ENCODE measurements around the gene NIT2.
"Not testable (repeated sequence)": the region's sequence is repeated elsewhere in the genome, so short reads cannot be mapped to it uniquely, and the experiment has no call there.

NIT2 gene

GRCh38 chr3:100339786-100340185 lies 5.2 kb downstream of the NIT2 start:
- no peak for DNase-seq

DNA sequence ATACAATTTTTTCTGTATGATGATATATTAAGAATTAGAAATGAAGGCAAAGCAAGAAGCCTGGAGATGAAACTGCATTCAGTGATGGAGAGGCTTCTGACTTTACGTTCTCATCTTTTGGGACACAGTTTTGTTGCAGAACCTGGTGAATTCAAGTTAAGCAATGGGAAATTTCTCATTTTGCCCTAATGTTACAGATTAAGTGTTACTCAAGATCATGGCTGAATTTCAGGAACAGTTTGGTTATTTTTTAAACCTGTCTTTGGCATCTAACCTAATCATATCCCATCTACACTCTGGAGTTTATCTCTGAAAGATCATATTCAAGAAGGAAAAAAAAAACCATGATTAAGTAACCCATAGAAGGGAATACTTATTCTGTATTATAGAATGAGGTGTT lies 6.0 kb downstream of the NIT2 start:
- DNase-seq, result no peak

- no peak for DNase-seq
These were observed 14.2 kb downstream of the NIT2 start for GRCh38 chr3:100348727-100349126.

DNA sequence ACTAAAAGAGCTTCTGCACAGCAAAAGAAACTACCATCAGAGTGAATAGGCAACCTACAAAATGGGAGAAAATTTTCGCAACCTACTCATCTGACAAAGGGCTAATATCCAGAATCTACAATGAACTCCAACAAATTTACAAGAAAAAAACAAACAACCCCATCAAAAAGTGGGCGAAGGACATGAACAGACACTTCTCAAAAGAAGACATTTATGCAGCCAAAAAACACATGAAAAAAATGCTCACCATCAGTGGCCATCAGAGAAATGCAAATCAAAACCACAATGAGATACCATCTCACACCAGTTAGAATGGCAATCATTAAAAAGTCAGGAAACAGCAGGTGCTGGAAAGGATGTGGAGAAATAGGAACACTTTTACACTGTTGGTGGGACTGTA lies 17.2 kb downstream of the NIT2 start:
- DNase-seq, result not testable (repeated sequence)

DNA sequence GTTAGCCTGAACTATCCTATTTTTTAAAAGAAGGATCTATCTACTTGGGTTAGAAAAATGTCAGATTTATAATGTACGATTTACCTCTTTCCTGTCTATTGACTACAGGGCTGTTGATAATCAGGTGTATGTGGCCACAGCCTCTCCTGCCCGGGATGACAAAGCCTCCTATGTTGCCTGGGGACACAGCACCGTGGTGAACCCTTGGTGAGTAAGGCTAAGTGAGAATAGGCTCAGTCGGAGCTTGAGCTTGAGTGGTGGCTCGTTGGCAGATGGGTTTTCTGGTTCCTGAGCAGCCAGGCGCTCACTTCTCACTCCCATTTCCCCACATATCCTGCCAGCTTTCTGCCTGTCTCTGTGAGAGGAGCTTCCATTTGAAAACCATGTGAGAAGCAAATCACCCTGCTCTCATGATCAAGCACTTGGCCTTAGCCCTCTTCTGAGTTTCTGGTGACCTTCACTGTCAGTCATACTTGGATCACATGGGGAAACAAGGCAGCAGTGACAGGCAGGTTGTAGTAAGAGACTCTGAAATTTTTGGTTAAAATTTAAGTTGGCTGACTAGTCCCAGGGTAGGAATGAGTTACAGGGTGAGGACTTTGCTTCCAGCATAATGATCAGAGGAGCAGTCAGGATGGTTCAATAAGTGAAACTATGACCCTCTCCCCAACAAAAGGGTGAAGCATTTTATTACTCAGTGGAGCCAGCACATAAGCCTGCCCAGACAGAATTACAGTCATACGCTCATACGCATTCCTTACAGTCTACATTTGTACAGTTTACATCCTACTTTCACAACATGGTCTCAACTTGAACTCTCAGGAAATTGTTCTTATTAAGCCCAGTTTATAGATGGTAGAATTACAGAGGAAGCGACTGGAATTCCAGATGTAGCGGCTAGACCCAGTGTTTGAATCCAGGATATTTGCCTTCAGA lies 18.0 kb downstream of the NIT2 start:
- DNase-seq, result no peak

DNA sequence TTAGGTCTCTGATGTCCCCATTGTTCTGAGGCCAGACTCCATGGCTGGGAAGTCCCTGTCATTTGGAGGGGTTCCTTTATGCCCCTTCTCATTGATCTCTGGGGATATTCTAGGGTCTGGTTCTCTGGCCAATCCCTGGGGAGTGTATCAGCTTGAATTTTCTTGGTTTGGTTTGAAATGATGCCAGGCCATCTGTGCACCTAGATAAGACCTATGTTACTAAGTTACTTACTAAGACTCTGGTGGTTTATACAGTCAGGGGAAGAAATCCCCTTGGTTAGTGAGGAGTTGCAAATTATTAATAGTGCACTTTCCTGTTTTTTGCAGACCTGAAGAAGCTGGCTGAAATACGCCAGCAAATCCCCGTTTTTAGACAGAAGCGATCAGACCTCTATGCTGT lies 20.3 kb downstream of the NIT2 start:
- DNase-seq, result no peak

DNA sequence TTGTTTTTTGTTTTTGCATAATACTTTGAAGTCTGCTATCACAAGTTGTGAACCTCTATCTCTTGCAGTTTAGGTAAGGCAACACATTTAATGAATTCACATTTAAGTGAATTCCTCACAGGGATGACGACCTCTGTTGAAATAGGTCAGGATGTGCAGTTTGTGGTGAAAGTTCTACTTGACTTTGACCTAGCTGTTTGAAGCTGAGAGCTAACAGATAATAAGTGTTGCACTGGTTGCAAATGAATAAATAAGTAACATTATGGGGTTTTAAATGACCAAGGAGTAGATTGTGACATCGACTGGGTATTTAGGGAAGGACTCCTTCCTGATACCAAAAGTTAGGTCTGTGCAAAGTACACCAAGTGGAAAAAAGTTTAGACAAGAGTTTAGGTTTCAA lies 23.9 kb downstream of the NIT2 start:
- DNase-seq, result no peak

- no peak for DNase-seq
These were observed 24.5 kb downstream of the NIT2 start for GRCh38 chr3:100359035-100359434.

DNA sequence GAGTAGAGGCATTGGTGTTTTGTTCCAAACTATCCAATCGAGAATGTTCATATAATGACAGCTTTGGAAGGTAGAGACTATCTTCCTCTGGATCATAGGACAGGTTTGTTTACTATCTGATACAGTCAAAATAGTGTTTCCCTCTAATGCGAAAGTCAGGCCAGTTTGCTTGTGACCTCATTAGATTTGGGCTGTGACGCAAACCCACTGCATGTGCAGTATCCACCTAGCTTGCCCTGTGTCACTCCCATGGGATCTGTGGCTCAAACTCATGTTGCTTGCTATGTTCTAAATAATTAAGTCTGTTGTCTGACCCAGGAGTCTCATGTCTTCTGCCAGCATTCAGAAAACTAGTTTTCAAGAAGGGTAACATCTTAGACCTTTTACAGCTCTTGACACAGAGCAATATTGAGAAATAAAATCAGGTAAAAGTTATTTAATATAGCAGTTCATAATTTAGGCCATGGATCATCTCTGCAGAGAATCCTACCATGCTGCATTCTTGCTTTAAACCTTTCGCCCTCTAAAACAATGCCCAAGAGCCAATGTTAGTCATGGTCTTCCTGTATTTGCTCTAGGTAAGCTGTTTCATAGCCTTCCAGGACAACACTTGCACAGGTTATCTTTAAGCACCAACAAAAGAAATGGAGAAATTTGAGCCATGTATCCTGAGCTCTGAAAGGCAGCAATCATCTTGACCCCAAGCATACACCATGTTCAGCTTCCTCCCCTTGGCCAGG lies 26.4 kb downstream of the NIT2 start:
- DNase-seq, result no peak

DNA sequence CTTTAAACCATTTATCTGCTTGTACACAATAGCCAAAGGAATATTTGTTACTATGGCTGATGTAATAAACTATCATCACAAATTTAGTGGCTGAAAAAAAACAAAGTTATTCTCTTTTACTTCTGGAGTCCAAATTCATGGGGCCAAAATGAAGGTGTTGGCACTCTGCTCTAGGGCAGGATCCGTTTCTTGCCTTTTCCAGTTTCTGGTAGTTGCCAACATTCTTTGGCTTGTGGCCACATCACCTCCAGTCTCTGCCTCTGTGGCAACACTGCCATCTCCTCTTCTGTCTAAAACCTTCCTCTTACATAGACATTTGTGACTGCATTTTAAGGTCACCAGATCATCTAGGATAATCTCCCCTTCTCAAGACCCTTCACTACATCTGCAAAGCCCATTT lies 27.3 kb downstream of the NIT2 start:
- no peak for DNase-seq

DNA sequence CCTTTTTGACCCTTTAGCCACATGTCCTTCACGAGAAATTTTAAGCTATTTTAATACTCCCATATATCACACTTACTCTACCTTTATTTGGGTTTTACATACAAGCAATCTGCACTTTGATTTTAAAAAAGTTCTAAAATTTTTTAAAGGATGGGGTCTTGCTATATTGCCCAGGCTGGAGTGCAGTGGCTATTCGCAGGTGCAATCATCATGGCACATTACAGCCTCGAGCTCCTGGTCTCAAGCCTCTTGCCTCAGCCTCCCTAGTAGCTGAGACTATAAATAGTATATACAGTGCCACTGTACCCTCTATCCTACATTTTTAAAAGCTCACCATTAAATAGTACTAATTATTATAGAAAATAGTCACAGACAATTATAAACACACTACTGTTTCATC lies 29.9 kb downstream of the NIT2 start:
- DNase-seq, result no peak

GRCh38 chr3:100366424-100366823 lies 31.9 kb downstream of the NIT2 start:
- no peak for DNase-seq

DNA sequence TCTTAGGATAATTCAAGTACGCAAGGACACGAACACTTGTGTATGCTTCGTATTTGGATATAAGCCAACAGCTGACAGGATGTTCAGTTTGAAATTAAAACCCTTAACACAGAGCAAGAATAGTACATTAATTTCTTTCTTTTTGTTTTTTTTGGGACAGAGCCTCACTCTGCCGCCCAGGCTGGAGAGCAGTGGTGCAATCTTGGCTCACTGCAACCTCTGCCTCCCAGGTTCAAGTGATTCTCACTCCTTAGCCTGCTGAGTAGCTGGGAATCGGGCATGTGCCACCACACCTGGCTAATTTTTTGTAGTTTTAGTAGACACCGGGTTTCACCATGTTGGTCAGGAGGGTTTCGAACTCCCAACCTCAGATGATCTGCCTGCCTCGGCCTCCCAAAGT lies 33.9 kb downstream of the NIT2 start:
- DNase-seq, result no peak

GRCh38 chr3:100370756-100371155 lies 36.2 kb downstream of the NIT2 start:
- no peak for DNase-seq

DNA sequence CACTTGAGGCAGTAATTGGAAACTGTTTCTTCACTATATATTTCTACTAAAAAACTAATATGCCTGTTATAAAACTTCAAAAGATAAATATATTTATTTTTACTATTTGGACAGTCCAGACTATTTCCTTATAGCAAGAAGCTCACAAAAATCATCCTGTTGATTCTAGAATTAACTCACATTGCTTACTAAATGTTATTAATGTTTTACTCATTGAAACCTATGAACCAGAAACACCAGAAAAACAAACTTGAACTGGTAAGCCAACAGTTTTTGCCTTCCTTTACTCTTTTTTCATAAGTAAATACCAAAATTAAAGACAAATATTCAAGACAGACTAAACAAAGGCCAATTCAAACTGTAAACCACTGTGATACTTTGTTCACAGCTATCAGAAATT lies 40.0 kb downstream of the NIT2 start:
- no peak for DNase-seq

- DNase-seq, result no peak
These were observed 41.7 kb downstream of the NIT2 start for GRCh38 chr3:100376301-100376700.

DNA sequence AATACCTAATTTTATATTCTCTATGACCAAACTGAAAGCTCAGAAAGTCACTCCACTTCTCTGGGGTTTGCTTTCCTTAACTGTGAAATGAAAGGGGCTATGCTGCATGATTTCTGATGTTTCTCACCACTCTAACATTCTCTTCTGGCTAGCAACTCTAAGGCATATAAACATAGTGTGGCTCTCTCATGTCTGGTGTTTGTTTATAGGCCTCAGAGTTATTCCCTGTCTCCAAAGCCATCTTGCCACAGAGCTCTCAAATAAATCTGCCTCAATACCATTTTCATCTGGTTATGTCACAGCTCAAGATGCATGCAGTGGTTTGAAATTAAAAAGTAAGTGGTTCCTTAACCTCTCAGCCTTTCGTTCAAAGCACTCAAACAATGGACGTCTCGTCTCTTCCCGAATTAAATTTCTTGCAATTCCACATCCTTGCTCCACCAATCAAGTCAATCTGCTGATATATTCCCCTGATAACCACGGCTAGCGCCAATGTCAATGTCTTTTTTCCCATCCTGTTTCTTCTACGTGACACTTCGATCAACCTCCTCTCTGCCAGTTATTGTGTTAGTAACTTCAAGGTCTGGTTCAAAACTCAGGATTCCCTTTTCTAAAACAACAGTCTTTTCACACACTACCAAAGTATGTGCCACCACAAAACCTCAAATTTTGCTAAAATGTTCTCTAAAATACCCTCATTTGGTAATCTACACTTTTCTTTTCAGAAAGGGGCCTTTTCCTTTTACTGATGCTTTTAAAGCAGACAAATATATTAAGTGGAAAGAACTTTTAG lies 50.4 kb downstream of the NIT2 start:
- no peak for DNase-seq

DNA sequence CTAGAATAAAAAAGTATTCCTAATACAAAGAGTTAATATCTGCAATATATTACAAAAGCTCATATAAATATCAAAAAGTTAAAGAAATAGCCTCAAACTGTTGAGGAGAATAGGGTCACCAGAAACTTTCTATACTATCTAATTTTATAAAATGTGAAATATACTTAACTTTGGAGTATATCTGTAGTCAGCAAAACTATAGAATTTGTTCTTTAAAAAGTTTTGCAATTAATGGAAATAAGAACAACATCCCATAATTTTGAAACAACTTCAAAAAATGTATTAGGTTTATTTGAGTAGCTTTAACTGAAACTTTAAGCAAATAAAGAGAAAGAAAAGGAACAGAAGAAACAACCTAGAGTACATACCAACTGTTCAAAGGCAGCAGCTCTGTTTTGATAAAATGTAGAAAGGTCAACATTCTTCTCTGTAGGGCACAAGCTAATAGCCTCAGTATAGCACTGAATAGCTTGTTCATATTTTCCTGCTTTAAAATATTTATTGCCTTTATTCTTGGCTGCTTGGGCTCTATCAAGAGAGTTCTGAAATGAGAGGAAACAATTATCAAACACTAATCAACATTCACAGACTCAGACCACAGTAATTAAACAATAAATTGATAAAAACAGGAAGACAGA lies 52.0 kb downstream of the NIT2 start:
- no peak for DNase-seq

- DNase-seq, result no peak
These were observed 54.5 kb downstream of the NIT2 start for GRCh38 chr3:100389025-100389424.

GRCh38 chr3:100395679-100396431 lies 61.3 kb downstream of the NIT2 start:
- no peak for DNase-seq

GRCh38 chr3:100396967-100397366 lies 62.4 kb downstream of the NIT2 start:
- no peak for DNase-seq
